NT2/D1 (cell line): ENCODE data around the gene CBR3.

Source experiments
- YY1 ChIP-seq: IDR thresholded peaks from 2 replicates; pipeline ENCODE4 v1.6.1; 2011; ENCODE audit not compliant: insufficient read length, insufficient read depth
- ZNF274 ChIP-seq: IDR thresholded peaks from 2 replicates; pipeline ENCODE4 v1.6.1; 2011; ENCODE audit warnings: mild to moderate bottlenecking, low read depth, low read length

GRCh38 chr21:36174780-36175179 is 39.9 kb downstream of the CBR3 start:
- no peak for TF ChIP-seq YY1
- TF ChIP-seq ZNF274: no peak
